Fibroblast of skin of left biceps (primary cell): ENCODE measurements around the gene TRAPPC1.
"Not testable (repeated sequence)": the region's sequence is repeated elsewhere in the genome, so short reads cannot be mapped to it uniquely, and the experiment has no call there.

Experiments
- DNase-seq, 2 experiments: peaks; one replicate each; pipeline ENCODE4 v3.0.0-alpha.2; 2013; ENCODE audit warnings: low read depth in 2 of 2

The TRAPPC1 gene, protein sequence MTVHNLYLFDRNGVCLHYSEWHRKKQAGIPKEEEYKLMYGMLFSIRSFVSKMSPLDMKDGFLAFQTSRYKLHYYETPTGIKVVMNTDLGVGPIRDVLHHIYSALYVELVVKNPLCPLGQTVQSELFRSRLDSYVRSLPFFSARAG

DNA sequence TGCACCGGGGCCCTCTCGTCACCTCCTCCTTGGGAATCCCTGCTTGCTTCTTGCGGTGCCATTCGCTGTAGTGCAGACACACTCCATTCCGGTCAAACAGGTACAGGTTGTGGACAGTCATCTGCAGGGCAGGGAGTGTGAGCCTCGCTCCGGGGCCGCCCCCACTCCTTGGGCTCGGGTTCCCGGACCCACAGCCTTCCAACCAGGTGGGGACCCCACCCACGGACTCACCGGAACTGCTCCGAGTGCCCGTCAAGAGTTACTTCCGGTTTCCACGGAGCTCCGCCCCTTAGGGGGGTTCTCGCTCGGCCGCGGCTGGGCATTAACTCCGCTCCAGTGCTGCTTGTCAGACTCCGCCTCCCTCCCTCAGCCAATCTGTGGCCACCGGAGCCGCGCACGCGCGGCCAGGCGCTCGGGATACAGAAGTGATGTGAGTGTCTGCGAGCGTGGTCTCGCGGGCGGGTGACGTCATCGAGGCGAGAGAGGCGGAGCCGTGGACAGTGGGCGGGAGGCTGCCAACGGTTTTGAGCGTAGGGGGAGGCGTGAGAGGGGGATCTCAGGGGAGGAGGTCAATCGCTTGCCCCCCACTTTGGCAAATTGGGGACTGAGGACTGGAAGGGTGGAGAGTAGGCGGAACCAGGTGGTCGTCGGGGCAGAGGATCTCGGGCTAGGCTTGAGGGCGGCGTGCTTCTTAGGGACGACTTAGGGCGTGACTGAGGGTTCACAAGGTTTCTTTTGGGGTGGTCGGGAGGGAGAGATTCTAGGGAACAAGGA, at the start of gene TRAPPC1, which contains the start of gene CNTROB:
TSS of gene TRAPPC1 (minus strand) at position 238 of the 774 bp plus-strand sequence. CDS start at position 121, 117 bp downstream.
TSS of gene CNTROB (plus strand) at position 498 of the 774 bp plus-strand sequence. CDS start 874 bp downstream, outside the sequence.
- peak; percentile 96 to 98 for DNase-seq

DNA sequence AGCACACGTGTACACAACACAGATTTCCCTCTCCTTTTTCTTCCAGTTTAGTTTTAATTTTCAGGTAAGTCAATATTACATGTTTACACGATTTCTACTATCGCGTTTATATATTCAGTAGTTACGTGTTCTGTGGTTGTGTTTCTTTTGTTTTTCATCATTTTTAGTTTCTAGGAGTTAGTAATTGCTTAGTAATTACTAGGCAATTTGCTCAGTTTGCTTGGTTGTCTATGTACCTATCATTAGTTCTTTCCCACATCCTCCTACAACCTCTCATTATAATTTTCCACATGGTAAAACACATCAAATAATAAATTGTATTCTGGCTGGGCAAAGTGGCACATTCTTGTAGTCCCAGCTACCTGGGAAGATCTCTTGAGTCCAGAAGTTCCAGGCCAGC, 46.1 kb upstream of the TRAPPC1 start:
- DNase-seq = no peak

DNA sequence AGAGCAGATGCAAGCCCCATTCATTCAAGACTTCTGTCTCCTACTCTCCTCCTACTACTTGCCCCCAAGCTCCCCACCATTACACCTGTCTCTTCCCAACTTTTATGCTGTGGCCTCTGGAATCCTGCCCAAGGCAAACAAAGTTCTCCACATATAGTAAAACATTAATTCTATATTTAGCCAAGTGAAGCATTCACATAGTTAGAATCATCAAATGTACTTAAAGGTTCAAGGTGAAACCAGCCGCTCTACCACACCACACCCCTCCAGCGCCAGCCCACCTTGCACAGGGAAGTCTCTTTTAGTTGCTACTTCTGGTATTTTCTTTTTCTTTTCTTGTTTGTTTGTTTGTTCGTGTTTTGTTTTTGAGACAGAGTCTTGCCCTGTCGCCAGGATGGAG, 45.3 kb upstream of the TRAPPC1 start:
- DNase-seq = no peak

GRCh38 chr17:7974638-7975131, 42.9 kb upstream of the TRAPPC1 start:
- no peak for DNase-seq

DNA sequence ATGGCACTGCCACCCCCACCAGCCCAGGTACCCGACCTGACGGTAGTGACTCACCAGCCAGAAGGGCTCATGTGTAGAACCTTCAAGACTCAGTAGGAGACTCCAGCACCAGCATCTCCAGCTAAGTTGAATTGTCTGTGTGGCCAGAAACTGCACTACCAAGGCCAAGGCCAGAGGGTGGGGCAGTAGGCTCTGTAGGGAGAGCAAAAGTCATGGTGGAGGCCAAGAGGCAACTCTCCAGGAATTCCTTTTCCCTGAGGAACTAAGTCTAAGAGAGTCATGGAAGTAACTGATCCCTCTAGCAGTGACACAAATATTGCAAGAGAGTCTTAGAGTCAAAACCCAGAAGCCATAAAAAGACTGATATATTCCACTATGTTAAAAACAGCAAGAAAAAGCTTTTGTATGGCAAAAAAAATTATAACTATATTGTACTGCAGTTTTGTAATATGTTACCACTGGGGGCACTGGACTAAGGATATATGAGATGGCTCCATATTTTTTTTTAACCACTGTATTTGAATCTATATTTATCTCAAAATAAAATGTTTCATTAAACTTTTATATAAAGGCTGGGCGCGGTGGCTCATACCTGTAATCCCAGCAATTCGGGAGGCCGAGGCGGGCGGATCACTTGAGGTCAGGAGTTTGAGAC, 40.5 kb upstream of the TRAPPC1 start:
- DNase-seq = no peak

GRCh38 chr17:7971651-7972050, 39.9 kb upstream of the TRAPPC1 start:
- DNase-seq = no peak

GRCh38 chr17:7969433-7969832, 37.7 kb upstream of the TRAPPC1 start:
- no peak for DNase-seq

DNA sequence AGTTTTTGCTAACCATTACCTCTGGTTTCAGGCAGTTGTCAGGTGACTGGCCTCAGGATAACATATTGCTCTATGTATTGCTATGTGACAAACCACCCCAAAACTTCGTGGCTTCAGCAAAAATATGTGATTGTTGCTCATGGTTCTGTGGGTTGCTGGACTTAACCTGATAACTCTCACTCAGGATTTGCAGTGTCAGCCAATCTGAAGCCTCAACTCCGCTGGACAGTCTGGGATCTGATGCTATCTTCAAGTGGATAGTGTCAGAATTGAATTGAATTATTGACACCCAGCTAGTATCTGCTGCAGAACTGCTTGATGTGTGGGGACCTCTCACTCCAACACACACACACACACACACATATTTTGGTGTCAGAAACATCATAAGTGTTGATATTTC, 36.0 kb upstream of the TRAPPC1 start:
- no peak for DNase-seq

DNA sequence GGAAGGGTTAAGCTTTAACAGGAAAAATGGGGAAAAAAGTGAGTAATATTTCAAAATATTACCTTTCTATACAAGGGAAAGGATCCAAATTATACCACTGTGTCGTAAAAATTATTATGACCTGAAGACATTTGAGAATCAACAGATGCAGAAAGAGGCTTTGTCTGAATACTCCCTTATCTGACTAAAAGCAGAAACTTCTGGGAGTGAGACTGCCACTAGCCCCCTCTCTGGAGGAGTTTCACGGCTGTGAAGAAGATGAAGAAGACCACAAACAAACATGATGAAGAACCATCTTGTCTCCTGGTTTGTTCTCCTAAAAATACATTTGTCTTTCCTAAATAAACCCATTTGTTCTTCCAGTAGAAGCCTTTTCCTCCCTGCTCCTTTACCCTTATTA, 29.7 kb upstream of the TRAPPC1 start:
- no peak for DNase-seq

DNA sequence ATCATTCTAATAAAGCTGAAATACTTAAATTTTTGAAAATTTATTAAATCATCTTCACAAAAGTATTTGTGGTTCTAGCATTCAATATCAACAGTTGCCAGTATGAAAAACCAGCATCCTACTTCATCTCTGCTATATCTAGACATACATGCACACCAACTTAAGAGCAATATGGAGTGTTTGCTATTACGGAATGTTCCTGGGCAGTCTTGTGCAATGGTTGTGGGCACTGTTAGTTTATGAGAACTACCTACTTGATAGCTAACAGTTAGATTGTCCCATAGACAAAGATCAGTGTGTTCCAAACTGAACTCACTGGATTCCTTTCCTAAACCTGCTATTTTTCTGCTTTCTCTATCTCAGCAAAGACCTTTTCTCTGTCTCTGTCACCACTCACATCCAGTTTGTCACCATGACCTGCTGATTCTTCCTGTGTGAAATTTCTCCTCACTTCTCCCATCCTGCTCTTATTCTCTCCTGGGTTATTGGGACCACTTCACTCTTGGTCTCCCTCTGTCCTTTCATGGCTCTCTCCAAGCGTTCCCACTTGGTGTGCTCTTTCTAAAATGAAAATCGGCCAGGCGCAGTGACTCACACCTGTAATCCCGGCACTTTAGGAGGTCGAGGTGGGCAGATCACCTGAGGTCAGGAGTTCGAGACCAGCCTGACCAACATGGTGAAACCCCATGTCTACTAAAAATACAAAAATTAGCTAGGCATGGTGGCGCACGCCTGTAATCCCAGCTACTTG, 27.9 kb upstream of the TRAPPC1 start:
- no peak for DNase-seq

DNA sequence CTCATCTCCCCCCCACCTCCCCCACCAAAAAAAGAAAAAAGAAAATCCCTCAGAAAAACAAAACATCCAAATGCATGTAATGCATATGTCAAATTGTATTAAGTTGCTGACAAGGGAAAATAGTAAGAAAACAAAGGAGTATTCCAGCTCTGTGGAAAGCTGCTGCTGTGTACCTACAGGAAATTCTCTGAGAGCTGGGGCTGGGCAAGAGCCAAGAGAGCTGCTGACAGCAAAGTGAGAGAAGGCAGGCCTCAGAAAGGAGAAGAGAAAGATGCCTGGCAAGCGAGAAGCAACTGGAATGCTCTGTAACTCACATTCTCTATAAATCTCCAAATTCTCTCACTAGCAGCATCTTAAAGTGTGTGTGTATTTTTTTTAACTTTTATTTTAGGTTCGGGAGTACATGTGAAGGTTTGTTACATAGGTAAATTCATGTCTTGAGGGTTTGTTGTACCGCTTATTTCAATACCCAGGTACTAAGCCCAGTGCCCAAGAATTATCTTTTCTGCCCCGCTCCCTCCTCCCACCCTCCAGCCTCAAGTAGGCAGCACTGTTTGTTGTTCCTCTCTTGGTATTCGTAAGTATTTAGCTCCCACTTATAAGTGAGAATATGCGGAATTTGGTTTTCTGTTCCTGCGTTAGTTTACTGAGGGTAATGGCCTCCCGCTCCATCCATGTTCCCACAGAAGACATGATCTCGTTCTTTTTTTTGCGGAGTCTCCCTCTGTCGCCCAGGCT, 24.7 kb upstream of the TRAPPC1 start:
- DNase-seq = peak; percentile 25 to 33

DNA sequence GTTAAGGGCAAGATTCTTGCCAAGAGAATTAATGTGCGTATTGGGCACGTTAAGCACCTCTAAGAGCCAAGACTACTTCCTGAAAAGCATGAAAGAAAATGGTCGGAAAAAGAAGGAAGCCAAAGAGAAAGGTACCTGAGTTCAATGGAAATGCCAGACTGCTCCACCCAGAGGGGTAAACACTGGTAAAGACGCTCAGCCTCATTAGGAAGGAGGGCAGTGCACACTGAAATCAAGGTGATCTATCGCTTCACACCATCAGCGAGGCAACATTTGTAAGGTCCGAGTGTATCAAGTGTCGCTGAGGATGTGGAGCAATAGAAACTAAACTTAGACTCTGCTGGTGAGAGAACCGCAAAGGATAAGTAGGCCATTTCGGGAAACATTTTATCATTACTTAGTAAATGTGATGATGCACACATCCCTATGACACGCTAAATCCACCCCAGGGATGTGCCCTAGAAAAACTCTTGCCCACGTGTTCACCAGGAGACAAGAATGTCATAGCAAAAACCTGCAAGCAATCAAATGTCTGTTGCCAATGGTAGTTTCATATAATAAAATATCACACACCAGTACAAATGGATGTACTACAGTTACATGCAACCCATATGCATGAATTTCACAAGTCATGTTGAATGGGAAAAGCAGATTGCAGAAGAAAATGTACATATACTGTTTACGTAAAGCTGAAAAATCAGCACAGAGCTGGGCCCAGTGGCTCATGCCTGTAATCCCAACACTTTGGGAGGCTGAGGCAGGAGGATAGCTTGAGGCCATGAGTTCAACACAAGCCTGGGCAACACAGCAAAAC, 23.9 kb upstream of the TRAPPC1 start:
- no peak for DNase-seq

GRCh38 chr17:7953266-7953665, 21.5 kb upstream of the TRAPPC1 start:
- DNase-seq = not testable (repeated sequence)

- no peak for DNase-seq
These were observed 19.5 kb upstream of the TRAPPC1 start for GRCh38 chr17:7951143-7951792.

DNA sequence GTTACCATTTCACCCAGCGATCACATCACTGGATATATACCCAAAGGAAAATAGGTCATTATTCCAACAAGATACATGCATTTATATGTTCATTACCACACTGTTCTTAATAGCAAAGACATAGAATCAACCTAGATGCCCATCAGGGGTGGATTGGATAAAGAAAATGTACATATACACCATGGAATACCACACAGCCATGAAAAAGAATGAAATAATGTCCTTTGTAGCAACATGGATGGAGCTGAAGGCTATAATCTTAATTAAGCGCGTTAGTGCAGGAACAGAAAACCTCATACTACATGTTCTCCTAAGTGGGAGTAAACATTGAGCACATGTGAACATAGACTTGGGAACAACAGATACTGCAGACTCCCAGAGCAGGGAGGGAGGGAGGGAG, 18.8 kb upstream of the TRAPPC1 start:
- DNase-seq = no peak

GRCh38 chr17:7947651-7948050, 15.9 kb upstream of the TRAPPC1 start:
- DNase-seq = no peak

DNA sequence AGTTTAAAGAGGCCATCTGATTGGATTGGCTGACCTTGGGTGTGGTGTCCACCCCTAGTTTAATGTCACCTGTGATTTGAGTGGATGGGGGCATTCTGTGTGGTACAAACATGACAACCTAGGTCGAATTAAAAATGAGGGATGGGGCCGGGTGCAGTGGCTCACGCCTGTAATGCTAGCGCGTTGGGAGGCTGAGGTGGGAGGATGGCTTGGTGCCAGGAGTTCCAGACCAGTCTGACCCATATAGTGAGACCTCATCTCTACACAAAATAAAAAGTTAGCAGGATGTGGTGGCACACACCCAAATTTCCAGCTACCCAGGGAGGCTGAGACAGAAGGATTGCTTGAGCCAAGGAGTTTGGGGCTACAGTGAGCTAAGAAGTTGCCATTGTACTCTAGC, 14.7 kb upstream of the TRAPPC1 start:
- no peak for DNase-seq

- DNase-seq = no peak
These were observed 13.9 kb upstream of the TRAPPC1 start for GRCh38 chr17:7945651-7946050.

DNA sequence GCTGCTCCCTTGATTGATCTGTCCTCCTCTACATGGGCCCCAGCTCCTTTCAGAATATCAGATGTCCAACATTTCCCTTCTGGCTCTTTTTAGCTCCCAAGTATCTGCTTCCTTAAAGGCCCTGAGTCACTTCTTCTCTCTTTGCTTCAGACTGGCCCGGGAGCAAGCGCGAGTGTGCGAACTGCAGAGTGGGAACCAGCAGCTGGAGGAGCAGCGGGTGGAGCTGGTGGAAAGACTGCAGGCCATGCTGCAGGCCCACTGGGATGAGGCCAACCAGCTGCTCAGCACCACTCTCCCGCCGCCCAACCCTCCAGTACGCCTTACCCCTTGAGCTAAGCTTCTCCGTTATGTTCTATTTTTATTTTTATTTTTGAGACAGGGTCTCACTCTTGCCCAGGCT, 12.6 kb upstream of the TRAPPC1 start:
- DNase-seq = no peak

- no peak for DNase-seq
These were observed 11.5 kb upstream of the TRAPPC1 start for GRCh38 chr17:7943291-7943690.
